Activated naive CD4-positive, alpha-beta T cell treated with Interleukin-2 at 50 U/mL for 16 hours (primary cell): Measurements from ENCODE around the gene ATP8A2.

Source experiments
- DNase-seq: peaks from one replicate; pipeline ENCODE4 v3.0.0-alpha.2; 2020

The ATP8A2 gene

DNA sequence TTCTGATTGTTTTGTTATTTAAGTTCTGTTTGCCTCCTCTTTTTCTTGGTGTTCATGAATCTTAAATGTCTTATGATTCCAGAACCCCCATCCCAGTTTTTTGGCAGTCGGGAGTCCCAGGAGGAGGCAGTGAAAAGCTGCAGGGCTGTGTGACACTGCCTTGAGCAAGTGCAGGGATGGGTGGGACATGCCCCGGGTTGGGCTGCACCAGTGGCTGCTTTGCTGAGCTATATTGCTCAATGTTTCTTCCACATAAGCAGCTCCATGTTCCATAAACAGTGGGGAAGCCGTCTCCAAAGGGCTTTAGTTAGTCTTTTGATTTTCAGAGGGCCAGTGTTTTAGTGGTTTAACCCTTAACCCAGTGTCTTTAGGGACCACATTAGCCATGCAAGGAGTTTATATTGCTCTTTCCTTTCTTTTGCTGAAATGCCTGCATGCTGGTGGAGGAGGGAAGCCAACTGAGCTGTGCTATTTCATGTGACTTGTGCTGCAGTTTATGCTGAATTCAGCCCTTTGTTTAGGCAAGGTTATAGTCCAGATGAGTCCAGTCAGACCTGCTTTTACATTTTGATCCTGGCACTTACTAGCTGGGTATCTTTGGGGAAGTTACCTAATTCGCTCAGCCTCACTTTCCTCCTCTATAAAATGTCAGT is 13.1 kb downstream of the ATP8A2 start:
- DNase-seq = no peak

DNA sequence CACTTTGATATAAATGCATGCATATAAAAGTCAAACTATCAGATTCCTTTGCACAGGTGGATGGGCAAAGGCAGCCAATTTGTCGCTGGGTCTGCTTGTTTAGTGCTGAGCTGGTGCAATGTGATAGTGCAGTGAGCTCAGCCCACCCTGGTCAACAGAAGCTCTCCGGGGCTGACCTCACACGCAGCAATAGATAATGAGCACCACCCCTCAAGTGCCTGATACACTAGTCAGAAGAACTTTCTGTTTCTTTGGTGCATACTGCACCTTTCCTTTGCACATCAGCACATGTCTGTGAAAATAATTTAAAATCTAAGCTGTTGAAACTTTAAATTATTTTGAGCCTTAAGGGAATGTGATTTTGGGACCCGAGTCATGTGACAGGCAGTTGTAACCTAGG is 20.2 kb downstream of the ATP8A2 start:
- no peak for DNase-seq

DNA sequence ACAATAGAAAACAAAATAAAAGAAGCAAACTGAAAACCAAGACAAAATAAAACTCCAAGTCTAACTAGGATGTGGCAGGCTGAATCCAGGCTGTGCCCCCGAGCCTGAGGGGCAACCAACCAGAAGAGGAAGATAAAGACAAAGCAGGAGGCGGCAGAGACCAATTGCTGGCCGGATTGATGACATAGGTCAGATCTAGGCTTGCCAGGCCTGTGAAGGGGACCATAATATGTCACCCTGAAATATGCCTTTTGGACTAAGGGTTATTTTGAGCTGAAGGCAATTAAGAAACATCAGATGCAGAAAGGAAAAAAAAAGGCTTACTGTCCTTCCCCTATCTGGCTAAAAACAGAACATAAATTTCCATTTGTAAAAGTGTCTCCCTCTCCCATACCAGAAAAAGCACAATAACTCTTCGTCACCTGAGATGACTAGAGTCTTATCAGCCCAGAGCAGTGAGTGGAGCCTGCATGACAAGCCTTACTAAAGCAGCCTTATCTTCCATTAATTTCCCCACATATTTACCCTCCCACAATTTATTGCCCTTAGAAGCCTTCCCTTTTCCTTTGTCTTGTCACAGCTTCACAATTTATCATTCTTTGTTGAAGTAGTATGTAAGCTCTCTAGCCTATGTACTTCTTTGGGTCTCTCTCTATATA is 22.8 kb downstream of the ATP8A2 start:
- no peak for DNase-seq

DNA sequence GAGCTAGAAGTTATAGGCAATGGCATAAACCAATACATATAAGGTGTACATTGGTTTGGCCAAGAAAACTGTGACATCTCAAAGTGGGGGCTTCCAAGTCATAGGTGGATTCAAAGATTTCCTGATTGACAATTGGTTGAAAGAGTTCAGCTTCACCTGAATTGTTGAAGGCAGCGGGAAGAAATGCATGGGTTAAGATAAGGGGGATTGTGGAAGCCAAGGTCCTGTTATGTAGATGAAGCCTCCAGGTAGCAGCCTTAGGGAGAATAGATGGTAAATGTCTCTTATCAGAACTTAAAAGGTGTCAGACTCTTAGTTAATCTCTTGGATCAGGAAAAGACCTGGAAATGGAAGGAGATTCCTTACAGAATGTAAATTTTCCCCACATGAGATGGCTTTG is 26.0 kb downstream of the ATP8A2 start:
- DNase-seq = no peak

DNA sequence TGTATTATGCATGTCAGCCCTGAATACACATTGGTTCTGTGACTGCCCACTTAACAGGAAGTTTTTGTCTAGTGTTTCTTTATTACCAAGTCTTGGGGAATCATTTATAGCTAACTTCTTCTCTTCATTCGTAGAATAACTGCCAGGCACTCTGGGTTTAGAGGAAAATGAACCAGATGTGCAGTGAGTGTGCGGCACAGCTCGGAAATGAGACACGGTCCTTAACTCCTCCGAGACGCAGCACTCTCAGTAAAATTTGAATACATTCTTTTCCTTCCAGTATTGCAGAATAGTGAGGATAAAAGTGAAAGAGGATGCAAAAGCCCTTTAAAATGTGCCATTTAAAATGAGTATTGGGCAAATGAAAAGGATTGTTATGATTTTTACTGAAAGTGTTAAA is 29.2 kb downstream of the ATP8A2 start:
- no peak for DNase-seq

DNA sequence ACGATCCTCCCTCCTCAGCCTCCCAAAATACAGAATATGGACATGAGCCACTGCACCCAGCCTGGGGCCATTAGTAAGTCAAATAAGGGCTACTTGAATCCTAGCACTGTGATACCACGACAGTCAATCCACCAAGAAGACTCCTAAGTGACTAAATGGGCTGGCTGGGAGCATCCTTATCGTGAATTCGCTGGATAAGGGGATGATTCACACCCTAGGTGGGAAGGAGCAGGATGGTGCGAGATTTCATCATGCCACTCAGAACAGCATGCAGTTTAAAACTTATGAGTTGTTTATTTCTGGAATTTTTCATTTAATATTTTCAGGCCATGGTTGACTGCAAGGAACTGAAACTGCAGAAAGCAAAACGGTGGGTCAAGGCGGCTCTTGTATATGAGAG is 30.2 kb downstream of the ATP8A2 start:
- DNase-seq = no peak

DNA sequence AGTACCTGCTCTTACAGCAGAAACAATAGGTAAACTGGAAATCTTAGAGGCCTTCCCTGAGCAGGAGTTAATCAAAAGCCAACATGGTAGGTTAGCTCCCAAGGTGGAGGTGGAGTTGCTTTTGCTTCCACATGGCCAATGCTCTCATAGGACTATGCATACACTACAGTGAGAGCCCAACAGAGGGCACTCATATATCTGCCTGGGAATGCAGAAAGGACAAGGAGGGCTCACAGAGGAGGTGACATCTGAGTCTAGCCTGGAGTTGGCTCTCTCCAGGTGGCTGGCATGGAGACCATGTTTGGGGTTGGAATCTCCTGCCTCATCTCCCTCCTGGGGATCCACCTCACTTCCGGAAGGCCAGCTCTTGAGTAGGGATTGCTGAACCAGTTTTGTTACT is 34.6 kb downstream of the ATP8A2 start:
- DNase-seq = no peak

DNA sequence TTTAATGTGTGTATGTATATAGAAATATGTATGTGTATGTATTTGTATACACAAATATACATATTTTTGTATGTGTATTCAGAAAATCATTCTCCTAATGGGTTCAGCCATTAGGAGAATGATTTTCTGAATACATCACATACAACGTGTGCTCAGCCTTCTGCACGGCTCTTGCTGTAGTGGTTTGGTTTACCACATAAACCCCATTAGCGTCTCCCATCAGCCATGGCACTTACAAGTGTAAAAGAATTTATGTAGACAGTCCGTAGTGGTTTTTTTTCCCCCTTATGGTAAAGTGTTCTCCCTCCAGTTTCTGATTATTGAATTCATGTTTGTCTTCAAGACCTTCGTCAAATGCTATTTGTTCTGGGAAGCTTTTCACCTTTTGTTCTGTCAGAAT is 38.2 kb downstream of the ATP8A2 start:
- DNase-seq = no peak

DNA sequence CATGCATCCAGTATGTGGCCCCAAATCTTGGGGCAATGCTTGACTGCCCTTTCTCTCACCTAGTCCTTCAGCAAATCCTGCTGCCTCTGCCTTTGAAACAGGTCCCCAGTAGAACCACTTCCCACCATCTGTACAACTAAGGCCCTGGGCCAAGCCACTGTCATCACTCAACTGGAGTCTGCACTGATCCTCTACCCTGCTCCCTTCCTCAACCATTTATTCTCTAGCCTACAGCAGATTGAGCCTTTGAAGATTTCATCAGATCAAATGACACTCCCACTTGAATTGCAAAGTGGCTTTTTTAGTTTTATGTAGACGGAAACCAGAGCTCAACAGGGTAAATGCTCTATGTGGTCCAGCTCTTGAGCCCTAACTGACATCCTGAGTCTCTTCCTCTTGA is 43.5 kb downstream of the ATP8A2 start:
- no peak for DNase-seq

DNA sequence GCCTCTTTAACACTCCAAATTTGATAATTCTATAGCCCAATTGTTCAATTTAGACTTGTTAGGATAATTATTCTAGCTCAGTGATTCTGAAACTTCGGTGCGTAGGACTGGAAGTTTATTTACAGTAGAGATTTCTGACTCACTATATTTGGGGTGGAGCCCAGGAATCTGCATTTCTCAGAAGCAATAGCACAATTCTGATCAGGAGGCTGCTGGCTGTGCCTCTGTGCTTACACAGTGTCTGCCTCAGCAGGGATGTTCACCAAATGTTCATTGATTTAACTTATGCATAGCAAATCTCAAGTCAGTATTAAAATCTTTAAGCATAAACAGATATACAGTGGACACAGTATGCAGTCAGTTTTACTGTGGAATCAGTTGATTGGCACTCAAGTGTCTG is 45.8 kb downstream of the ATP8A2 start:
- DNase-seq = no peak

DNA sequence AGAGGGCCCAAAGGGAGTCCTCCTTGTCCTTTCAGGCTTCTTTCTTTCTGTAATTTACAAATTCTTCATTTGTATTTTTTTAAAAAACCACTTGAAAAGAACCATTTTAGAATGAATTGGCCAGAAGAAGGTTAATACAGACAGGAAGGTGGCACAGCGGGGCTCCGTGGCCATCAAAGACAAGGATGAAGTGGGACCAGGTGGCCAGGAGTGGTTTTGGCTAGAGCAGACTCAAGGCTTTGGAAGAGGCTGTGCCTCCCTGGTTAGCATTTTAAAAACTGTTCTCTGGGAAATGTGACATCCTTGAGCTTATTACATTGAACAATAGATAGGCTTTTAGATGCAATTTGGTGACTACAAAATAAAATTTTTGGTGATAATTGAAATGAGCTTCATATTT is 48.4 kb downstream of the ATP8A2 start:
- DNase-seq = no peak

DNA sequence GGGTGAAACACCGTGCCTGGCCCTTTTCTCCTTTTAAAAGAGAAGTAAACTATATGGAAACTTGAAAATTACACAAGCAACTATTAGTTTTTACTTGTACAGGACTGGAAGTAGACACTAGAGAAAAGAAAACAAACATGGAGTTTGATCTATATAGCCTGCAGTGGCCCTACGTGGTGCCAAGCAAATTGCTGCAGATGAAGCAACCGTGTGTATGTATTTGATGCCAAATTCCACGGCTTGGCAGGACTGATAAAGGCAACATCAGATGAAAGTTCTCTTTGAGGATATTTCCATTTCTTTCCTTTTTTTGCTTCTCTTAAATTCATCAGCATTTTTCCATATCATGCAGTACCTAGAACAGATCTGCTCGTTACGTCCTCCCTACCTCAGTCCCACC is 49.8 kb downstream of the ATP8A2 start:
- no peak for DNase-seq

DNA sequence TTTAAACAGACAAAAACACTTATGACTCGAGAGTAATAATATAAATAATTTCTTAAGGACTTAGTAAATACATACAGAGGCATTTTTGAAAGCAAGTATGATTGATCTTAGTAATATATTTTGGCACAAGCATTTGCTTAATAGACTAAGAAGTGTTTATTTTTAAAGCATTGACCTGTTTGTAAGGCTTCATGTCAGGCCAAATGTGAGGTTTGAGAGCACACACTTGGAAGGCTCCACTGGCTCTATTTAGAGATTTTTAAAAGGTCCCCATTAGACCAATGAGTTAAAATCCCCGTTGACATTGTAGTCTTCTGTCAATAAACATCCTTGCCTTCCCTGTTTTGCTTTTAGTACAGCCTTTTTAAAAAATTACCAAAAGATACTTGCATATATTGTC is 50.4 kb downstream of the ATP8A2 start:
- DNase-seq = no peak

DNA sequence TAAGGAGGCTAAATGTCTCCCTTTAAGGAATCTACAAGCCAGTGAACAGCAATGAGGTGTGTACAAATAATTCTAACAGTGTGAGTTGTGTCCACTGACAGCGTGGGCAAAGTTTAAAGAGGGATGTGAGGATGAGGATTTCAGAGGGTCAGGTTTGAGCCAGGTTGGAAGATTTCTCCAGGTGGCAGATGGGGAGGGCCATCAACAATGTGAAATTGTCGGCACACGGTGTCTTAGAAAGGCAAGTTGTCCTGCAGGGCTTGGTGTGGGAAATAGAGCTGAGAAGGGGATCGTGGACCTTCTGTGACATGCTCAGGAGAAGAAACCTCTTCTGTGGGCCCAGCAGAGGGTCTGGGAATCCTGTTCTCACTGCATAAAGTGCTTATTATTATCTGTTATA is 52.1 kb downstream of the ATP8A2 start:
- DNase-seq = no peak

DNA sequence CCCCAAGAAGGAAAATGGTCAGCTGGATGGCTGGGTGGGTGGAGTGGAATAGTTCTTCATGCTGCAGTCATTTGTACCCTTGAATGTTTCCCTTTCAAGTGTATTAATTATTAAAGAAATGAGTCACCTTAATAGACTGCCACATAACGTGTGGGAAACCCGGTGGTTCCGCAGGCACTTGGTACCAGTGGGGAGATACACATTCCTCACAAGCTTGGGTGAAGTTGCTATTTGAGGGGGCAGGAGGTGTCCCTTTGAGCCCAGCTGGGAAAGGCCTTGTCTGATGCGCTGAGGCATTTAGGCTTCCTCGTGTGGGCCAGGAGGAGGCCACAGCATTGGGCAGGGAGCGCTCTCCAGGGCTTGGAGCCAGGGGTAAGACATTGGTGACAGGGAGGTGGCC is 57.7 kb downstream of the ATP8A2 start:
- DNase-seq = no peak

DNA sequence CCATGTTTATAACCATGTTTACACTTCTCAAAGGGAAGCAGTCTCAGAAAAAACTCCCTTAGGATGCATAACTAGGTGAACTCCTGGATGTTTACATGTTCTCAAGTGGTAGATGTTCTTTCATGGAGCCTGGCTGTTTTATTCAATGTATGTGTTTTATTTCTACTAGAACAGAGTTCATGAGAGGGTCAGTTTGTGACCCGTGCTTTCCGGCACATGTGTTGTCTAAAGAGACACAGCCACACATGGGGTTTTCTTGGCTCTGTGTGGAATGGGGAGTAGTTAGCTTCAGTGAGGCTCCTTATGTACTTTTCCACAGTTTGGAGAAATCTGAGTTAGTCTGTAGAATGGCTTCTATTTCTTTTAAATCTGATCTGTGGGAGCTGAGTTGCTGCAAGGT is 60.9 kb downstream of the ATP8A2 start:
- DNase-seq = no peak

DNA sequence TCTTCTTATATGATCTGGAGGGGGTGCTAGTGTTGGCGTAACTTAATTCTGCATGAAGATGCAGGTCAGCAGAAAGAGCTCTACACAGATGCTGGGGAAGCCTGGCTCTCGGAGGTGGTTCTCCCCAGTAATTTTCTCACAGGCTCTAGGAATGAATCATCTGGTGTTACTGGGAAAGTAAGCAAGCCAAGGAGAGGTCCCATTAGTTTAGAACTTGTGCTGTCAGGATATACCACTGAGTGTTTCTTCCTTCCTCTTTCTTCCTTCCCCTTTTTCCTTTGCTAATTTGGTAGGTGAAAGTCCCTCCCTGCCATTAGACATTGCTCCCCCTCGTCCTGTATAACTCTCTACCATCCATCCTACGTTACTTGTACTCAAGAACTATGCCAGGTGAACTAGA is 68.3 kb downstream of the ATP8A2 start:
- DNase-seq = no peak

DNA sequence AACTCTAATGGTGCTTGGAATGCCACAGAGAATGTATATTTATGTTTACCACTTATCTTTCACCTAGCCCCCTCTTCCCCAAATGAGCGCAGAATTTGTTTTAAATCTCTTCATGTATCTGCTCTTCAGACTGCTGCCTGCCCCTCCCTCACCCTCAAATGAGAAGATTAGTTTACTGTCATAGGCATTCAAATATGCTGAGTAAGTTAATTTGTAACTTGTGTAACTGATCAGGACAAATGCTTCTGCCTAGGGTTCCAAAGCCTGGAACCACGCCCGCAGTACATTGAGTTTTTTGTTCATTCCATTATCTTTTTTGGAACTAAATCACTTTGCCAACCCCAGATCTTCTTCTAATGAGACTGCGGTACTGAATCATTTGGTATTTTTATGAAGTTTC is 74.5 kb downstream of the ATP8A2 start:
- DNase-seq = no peak

DNA sequence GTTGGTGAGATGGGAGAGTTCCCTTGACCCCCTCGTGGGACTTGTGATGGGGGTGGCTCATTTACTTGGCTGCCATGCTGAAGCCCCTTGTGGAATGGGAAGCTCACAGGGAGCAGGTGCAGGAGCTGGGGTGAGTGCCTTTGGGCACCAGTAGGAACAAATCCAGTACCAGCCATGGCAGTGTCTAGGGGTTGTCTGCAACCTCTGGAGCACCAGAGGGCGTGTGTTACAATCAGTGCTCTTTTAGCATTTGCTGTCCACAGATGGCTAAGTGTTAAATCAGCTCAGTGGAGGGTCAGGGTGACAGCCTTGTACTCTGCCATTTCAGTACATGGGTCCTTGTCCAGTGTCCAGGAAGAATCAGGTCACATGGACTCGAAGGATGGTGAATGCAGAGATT is 75.6 kb downstream of the ATP8A2 start:
- DNase-seq = no peak

DNA sequence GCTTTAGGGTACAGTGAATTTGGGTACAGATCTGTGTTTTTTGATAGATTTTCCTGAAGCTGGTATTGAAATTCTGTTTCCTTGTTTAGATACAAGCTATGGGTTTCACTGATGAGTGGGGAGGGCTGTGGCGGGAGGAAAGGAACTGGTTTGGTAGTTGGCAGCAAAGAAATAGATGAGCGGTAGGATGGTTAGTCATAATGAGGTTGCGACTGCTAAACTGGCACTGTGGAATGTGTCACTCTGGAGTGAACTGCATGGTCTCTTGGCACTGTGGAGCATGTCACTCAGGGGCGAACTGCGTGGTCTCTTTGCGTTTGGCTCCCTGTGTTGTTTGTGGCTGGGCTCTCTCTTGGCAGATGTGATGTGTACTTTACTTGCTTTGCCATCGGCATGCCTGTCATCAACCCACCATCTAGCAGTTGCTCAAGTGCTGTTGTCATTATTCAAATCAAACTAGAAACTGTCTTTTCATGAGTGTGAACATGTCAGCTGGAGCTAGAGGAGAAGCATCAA is 82.1 kb downstream of the ATP8A2 start:
- DNase-seq = no peak

DNA sequence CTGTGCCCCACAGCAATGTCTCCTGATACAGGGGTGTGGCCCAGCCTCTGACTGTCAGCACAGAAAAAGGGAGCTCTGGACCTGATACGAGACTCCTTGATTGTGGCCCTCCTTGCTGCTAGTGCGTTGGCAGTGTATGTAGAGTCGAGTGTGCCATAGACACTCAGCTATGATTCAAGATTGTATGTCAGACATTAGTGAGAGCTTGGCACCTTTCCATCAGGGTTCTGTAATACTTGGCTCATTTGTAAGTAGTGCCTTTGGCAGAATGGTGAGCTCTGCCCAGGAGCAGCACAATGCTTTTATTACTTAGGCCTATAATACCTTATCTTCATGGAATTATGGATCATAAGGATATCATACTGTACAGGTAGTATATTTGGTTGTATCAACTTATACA is 83.4 kb downstream of the ATP8A2 start:
- no peak for DNase-seq

DNA sequence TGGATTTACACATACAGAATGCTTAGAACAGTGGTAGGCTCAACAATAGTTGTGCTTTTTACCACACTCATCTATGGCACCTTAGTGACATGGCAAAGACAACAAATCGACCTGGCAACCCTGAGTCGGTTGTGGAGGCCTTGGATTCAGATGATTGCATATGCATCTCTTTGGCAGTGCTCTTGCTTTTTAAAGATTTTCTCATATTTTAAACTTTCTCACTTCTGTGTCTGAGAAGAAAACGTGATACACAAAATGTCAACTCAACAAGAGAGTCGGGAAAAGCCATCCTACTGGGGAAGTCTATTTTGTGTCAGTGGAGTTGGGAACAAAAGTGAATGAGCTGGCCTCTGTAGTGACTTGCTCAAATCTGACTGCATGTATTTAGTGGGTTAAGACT is 85.8 kb downstream of the ATP8A2 start:
- no peak for DNase-seq

DNA sequence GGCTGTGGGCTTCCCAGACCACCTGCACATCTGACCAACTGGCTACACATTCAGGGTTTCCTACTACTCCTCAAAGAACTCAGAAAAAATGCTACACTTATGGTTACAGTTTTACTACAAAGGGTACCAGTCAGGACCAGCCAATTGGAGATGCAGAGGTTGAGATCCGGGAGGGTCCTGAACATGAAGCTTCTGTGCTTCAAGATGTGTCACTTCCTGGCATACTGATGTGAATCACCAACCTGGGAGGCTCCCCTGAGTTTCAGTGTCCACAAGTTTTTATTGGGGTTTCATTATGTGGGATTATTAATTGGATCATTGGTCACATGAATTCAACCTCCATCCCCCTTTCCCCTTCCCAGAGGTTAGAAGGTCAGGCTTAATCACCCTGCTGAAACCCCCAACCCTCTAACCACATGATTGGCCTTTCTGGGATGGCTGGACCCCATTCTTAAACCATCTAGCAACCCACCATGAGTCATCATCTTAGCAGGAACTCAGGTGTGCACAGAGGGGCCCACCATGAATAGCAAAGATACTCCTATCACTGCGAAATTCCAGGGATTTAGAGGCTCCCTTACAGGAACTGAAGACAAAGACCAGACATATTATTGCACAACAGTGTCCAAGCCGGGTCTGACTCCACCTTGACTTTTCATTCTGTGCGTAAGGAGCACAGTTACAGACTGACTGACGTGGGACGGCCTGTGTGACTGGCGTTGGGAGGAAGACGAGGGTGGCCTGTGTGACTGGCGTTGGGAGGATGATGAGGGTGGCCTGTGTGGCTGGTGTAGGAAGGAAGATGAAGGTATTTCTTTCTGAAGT is 90.7 kb downstream of the ATP8A2 start:
- no peak for DNase-seq

DNA sequence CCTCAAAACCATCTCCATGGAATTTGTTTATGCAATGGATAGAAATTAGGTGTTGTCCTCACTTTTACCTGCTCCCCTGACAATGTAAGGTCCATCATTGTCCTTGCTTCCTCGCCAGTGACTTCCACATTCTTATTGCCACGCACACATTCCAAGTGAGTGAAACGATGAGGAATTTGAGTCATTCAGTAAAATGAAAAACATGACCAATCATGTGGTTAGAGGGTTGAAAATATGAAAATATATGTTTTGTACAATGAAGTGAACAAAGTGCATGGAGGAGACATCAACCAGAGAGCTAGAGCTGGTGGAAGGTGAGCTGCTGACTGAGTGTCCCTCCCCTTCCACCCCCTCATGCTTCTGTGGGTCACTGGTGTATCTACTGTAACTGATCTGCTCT is 91.7 kb downstream of the ATP8A2 start:
- DNase-seq = no peak
